Measurements from ENCODE around the gene PHKA1.

DNA sequence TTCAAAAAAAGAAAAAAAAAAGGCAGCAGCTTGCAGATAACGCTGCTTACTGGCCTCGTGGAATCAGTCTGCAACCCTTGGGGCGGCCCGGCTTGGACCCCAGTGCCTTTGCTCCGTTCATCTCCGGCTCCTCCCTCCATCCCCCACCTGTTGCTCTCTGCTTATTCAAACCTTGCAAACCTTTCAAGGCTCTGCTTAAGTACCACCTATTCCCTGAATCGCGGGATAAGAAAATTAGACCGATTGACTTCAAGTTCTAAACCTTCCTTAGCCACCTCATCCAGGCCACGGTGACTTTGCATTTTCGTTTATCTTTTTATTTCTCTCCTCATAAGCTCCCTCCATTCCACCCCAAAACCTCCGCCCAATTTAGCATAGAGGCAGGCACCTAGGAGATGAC lies 1.4 kb upstream of the PHKA1 start:
- TF ChIP-seq, protein P1, sequence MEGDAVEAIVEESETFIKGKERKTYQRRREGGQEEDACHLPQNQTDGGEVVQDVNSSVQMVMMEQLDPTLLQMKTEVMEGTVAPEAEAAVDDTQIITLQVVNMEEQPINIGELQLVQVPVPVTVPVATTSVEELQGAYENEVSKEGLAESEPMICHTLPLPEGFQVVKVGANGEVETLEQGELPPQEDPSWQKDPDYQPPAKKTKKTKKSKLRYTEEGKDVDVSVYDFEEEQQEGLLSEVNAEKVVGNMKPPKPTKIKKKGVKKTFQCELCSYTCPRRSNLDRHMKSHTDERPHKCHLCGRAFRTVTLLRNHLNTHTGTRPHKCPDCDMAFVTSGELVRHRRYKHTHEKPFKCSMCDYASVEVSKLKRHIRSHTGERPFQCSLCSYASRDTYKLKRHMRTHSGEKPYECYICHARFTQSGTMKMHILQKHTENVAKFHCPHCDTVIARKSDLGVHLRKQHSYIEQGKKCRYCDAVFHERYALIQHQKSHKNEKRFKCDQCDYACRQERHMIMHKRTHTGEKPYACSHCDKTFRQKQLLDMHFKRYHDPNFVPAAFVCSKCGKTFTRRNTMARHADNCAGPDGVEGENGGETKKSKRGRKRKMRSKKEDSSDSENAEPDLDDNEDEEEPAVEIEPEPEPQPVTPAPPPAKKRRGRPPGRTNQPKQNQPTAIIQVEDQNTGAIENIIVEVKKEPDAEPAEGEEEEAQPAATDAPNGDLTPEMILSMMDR (IDR thresholded peaks at IDR 0.05; ENCODE audit: low read depth, low read length, poor library complexity, severe bottlenecking): no peak
- no peak for TF ChIP-seq EZH2phosphoT487 (IDR thresholded peaks at IDR 0.05; ENCODE audit: borderline replicate concordance, low read length)
